SU-DHL-6 (cell line): Measurements from ENCODE around the gene BBS4.
A peak's percentile ranks its signal among the peaks of the same experiment; 100 is the strongest.
"Not testable (repeated sequence)": the region's sequence is repeated elsewhere in the genome, so short reads cannot be mapped to it uniquely, and the experiment has no call there.

Experiments
- H2AFZ ChIP-seq: fragments of 200-600 bp; sonication (generic); 2 replicates; pipeline ENCODE4 v1.6.1; 2014; ENCODE audit warnings: low read depth, mild to moderate bottlenecking, moderate library complexity, mixed read lengths, antibody characterized with exemption, low read length; ENCODE audit not compliant: severe bottlenecking
- H3F3A ChIP-seq: fragments of 200-600 bp; shearing (Covaris generic); 2 replicates; pipeline ENCODE4 v1.6.0; 2016; ENCODE audit warnings: antibody characterized with exemption, mild to moderate bottlenecking; ENCODE audit not compliant: insufficient read depth
- H3K27ac ChIP-seq: fragments of 200-600 bp; sonication (generic); 2 replicates; pipeline ENCODE4 v1.5.1; 2016; ENCODE audit warnings: low read depth, mild to moderate bottlenecking, low read length, moderate library complexity, mixed read lengths
- H3K27me3 ChIP-seq: fragments of 200-600 bp; sonication (generic), shearing (Covaris generic); 2 replicates; pipeline ENCODE4 v1.6.0; 2014; ENCODE audit warnings: mild to moderate bottlenecking, low read length
- H3K36me3 ChIP-seq: fragments of 200-600 bp; sonication (generic); 2 replicates; pipeline ENCODE4 v1.6.1; 2014; ENCODE audit warnings: mild to moderate bottlenecking, low read length, mixed read lengths
- H3K4me2 ChIP-seq: fragments of 300-600, 200-600 bp; shearing (Covaris generic), sonication (generic); 2 replicates; pipeline ENCODE4 v1.6.0; 2014; ENCODE audit warnings: low read length, low read depth, mild to moderate bottlenecking; ENCODE audit not compliant: poor library complexity, severe bottlenecking
- H3K4me3 ChIP-seq: fragments of 200-600 bp; sonication (generic); 2 replicates; pipeline ENCODE4 v1.5.1; 2014; ENCODE audit warnings: antibody characterized with exemption, low read length, mild to moderate bottlenecking, mixed read lengths; ENCODE audit not compliant: insufficient read depth, poor library complexity, severe bottlenecking
- H3K79me2 ChIP-seq: fragments of 200-600 bp; sonication (generic); 2 replicates; pipeline ENCODE4 v1.6.1; 2014; ENCODE audit warnings: mild to moderate bottlenecking, low read length, moderate library complexity; ENCODE audit not compliant: insufficient read depth
- H3K9ac ChIP-seq: fragments of 200-600 bp; sonication (generic); 2 replicates; pipeline ENCODE4 v1.7.0; 2014; ENCODE audit warnings: mild to moderate bottlenecking, low read length
- H3K9me2 ChIP-seq: fragments of 200-600 bp; sonication (generic); replicated peaks from 2 replicates; pipeline ENCODE4 v1.6.1; 2014; ENCODE audit warnings: low read length; ENCODE audit not compliant: insufficient read depth
- H3K9me3 ChIP-seq: fragments of 200-600 bp; sonication (generic); 2 replicates; pipeline ENCODE4 v1.6.1; 2014; ENCODE audit warnings: low read length, mixed read lengths; ENCODE audit not compliant: insufficient read depth
- H4K20me1 ChIP-seq: fragments of 200-600 bp; sonication (generic); 2 replicates; pipeline ENCODE4 v1.6.1; 2014; ENCODE audit warnings: low read depth, mild to moderate bottlenecking, antibody characterized with exemption, low read length, moderate library complexity, mixed read lengths
- EZH2phosphoT487 ChIP-seq: fragments of 200-600 bp; sonication (generic), shearing (Covaris generic); conservative IDR thresholded peaks from 2 replicates; pipeline ENCODE4 v1.6.1; 2018; ENCODE audit warnings: mild to moderate bottlenecking, antibody characterized with exemption, low read length, moderate library complexity, mixed read lengths
- TF ChIP-seq, protein P1 (sequence below): fragments of 200-600 bp; sonication (generic); IDR thresholded peaks from one replicate; pipeline ENCODE4 v1.5.1; 2017; ENCODE audit warnings: antibody characterized with exemption, mild to moderate bottlenecking, low read length, moderate library complexity; ENCODE audit not compliant: insufficient read depth, poor library complexity, severe bottlenecking

BBS4 gene, protein sequence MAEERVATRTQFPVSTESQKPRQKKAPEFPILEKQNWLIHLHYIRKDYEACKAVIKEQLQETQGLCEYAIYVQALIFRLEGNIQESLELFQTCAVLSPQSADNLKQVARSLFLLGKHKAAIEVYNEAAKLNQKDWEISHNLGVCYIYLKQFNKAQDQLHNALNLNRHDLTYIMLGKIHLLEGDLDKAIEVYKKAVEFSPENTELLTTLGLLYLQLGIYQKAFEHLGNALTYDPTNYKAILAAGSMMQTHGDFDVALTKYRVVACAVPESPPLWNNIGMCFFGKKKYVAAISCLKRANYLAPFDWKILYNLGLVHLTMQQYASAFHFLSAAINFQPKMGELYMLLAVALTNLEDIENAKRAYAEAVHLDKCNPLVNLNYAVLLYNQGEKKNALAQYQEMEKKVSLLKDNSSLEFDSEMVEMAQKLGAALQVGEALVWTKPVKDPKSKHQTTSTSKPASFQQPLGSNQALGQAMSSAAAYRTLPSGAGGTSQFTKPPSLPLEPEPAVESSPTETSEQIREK

DNA sequence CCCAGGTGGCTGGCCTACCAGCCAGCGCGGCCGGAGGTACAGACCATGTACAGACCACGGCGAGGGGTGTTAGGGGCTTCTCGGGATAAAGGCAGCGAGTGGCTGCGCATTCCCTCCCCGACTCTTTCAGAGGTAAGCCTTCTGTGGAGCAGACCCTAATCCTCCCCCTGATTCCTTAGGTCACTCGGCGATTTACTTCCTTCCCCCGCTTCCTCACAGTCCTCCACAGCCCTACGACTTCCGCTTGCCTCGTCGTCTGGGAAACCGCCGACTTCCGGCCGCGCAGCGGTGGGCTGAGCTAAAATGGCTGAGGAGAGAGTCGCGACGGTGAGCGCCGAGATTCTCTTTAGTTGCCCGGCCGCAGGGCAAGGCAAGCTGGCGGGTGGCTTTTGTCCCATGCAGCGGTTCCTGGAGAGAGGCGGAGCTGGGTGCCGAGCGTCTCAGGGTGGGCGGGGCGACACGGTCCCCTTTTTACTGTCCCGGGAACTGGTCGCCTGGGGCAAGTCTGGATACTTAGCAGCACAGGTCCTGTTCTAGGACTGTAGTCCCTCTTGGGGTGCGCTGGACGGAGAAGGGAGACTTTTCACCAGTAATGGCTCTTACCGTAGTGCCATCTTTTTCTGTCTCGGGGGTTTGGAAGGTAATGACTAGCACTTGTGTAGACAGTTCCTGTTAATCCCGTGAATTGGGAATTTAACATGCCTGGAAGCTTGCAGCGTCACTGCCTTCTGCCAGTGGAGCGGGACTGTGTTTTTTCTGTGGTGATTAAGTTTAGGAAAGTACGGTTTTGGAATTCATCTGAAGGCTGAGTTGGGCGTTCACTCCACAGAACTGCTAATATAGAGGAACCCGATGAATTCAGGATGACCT is at the start of gene BBS4, which contains the start of gene HIGD2B:
BBS4 (plus strand) TSS at position 283 of the 870 bp plus-strand sequence; CDS start at position 304, 21 bp downstream.
HIGD2B (minus strand) TSS at position 258 of the 870 bp plus-strand sequence. CDS start 9,808 bp downstream, outside the sequence.
- H3K4me2 ChIP-seq = peak within 1 kb of the TSS; percentile 88
- H3K27ac ChIP-seq = peak within 1 kb of the TSS; percentile 44
- no peaks in the 10 kb centered on the region for H3K36me3 ChIP-seq
- no peaks in the 10 kb centered on the region for H3K27me3 ChIP-seq
- H3K9me3 ChIP-seq = no peaks in the 10 kb centered on the region
- H4K20me1 ChIP-seq = no peaks in the 10 kb centered on the region
- H3K79me2 ChIP-seq = no peaks in the 10 kb centered on the region
- TF ChIP-seq EZH2phosphoT487 = no peak
- TF ChIP-seq, protein P1, sequence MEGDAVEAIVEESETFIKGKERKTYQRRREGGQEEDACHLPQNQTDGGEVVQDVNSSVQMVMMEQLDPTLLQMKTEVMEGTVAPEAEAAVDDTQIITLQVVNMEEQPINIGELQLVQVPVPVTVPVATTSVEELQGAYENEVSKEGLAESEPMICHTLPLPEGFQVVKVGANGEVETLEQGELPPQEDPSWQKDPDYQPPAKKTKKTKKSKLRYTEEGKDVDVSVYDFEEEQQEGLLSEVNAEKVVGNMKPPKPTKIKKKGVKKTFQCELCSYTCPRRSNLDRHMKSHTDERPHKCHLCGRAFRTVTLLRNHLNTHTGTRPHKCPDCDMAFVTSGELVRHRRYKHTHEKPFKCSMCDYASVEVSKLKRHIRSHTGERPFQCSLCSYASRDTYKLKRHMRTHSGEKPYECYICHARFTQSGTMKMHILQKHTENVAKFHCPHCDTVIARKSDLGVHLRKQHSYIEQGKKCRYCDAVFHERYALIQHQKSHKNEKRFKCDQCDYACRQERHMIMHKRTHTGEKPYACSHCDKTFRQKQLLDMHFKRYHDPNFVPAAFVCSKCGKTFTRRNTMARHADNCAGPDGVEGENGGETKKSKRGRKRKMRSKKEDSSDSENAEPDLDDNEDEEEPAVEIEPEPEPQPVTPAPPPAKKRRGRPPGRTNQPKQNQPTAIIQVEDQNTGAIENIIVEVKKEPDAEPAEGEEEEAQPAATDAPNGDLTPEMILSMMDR = no peak
- H3F3A ChIP-seq = peaks cover 14% of the 10 kb centered on the region; the same call in 1 of the 2 replicates
- H3K9ac ChIP-seq = peak within 1 kb of the TSS; percentile 67
- H3K9me2 ChIP-seq = no peaks in the 10 kb centered on the region
- H3K4me3 ChIP-seq = peak within 1 kb of the TSS; percentile 65
- peak within 1 kb of the TSS; percentile 89 for H2AFZ ChIP-seq

DNA sequence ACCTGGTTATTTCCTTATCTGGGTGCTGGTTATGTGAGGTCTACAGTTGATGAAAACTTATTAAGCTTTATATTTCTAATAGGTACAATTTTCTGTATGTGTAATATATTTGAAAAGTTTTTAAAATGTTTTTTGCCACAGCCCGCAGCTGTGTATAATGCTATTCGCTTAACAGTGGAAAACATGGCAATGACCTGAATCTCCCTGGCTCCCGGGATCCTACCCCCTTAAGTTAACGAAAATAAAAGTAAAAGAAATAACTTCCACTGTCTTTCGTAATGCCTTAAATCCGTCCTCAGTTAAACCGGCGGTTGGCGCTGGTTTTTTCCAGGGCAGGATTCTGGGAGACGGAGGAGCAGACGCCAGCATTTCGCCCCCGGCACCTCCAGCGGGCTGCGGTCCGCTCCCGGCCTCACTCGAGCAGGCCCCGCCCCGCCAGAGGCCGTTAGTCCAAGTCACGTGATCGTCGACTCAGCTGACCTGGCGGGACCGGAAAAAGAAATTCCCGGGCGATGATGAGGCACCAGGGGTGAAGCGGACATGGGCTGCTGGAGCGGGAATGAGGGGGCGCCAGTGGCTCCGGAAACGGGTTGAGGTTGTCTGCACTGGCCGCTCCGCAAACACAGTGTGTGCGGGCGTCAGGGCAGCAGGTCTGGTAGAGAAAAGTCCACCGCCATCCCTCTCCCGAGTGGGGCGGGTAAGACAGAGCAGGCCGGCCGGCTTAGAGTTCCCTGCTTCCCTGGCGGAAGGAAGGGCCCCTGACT is 49.3 kb upstream of the BBS4 start:
- not testable (repeated sequence) for H4K20me1 ChIP-seq, H3K36me3 ChIP-seq, H3K9me3 ChIP-seq, H3K79me2 ChIP-seq, H3K27me3 ChIP-seq, H3K4me3 ChIP-seq, H3K9me2 ChIP-seq, H2AFZ ChIP-seq, H3F3A ChIP-seq, H3K27ac ChIP-seq
- H3K4me2 ChIP-seq = peak overlapping the region; percentile 41
- H3K9ac ChIP-seq = 0 out of 2 replicates have a peak overlapping the region, but pooled peaks have one; percentile 18

DNA sequence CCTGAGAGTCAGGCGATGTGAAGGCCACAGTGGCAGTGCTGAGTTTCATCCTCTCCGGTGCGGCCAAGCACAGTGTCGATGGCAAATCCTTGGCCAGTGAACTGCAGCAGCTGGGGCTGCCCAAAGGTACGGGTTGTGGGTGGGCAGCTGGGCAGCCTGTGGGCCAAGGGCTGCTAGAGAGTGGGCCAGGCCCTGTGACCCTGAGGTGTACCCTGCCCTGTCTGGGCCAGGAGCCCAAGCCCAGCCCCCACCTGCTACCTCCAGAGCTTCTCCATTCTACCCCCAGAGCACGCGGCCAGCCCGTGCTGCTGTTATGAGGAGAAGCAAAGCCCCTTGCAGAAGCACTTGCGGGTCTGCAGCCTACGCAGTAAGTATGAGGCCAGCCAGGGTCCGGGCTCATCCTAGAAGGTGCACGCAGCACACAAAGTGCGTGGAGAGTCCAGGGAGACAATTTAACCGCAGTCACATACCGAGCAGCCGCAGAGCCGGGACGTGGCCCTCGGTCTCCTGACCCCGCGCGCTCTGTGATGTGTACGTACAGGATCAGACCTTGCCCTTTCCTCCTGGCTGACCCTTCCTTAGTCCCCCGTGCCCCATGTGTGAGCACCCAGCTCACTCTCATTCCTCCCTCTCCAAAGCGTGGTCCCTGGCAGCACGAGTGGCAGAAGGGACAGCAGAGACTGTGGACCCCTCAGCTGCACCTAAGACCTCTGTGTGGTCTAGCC is 46.1 kb upstream of the BBS4 start:
- not testable (repeated sequence) for H3K9me2 ChIP-seq, H3F3A ChIP-seq, H3K4me2 ChIP-seq, H3K79me2 ChIP-seq, H3K4me3 ChIP-seq, H3K9me3 ChIP-seq, H2AFZ ChIP-seq, H3K9ac ChIP-seq, H4K20me1 ChIP-seq, H3K27me3 ChIP-seq, H3K36me3 ChIP-seq, H3K27ac ChIP-seq

DNA sequence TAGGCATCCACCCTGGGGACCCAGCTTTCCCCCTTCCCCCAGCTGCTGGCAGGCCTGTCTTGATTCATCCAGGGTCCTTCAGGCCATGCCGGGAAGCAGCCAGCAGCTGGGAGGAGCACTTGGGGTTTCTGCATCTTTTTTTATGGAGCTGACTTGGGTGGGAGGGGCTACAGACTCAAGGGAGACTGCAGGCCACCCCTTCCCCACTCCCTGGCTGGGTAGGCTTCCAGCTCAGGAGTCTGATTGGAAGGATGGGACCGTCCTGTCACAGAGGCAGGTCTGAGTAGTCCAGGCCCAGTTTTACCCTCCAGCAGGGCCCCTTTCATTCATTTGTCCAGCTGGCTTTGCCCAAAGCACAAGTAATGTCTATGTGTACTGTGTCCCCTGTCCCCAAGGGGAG is 43.7 kb upstream of the BBS4 start:
- not testable (repeated sequence) for H3F3A ChIP-seq

DNA sequence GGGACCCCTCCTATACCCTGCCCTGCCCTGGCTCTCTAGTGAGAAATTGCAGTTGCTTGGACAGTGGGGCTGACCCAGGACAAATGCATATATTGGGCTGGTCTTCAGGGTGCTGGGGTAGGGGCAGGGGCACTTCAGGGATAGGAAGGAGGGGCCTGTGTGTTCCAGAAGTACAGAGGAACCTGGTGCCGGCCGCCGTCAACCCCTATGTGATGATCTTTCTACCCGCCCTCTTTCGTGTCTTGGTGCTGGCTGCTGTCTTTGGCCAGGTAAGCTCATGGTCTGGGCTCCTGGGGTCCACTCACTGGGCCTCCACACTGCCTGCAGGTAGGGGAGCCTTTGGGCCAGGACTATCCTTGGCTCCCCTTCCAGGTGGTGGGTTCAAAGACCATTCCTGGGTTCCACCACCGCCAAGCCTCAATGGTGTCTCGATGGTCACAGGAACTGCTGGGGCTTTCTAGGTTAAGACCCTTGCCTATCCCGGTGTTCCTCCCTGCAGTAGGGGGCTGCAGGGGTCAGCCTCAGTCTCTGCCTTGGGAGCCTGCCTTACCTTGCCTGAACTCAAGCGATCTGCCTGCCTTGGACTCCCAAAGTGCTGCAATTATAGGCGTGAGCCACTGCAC is 37.3 kb upstream of the BBS4 start:
- H3K4me3 ChIP-seq, H3K9ac ChIP-seq, H3K27ac ChIP-seq, H3K36me3 ChIP-seq, H3K9me2 ChIP-seq, H2AFZ ChIP-seq, H3K9me3 ChIP-seq, H3F3A ChIP-seq, H3K27me3 ChIP-seq, H4K20me1 ChIP-seq, H3K4me2 ChIP-seq, H3K79me2 ChIP-seq: not testable (repeated sequence)

More for the DNA sequence above, 43.7 kb upstream of the BBS4 start:
- H3K36me3 ChIP-seq, H4K20me1 ChIP-seq, H2AFZ ChIP-seq, H3K27ac ChIP-seq, H3K9me2 ChIP-seq, H3K9me3 ChIP-seq, H3K9ac ChIP-seq, H3K79me2 ChIP-seq, H3K4me2 ChIP-seq, H3K4me3 ChIP-seq, H3K27me3 ChIP-seq: not testable (repeated sequence)

DNA sequence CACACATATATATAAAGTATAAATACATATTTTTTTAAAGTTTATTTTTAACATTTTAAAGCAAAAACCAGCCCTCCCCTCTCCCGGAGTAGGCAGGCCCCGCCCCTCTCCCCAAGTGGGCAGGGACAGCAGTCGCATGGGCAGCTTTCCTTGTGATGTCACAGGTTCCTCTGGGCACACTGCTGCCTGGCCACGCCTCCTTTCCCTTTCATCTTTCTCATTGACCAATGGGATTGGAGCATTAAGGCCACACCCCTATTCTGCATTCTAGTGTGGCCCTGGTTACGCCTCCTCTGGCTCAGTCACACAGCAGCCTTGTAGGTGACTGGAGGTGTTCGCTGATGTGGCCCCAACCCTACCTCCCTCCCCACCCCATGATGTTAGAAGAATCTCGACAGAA is 31.6 kb upstream of the BBS4 start, which contains the start of gene GOLGA6B:
GOLGA6B (plus strand) TSS at position 301 of the 400 bp plus-strand sequence; CDS start at position 342, 41 bp downstream.
- H3K27me3 ChIP-seq, H3K9me2 ChIP-seq, H3K36me3 ChIP-seq, H3K4me2 ChIP-seq, H3K9ac ChIP-seq, H4K20me1 ChIP-seq, H3K4me3 ChIP-seq, H3K79me2 ChIP-seq, H3K9me3 ChIP-seq, H2AFZ ChIP-seq, H3F3A ChIP-seq, H3K27ac ChIP-seq: not testable (repeated sequence)
